H1 (cell line): ENCODE results near the gene CRADD. TPM values are rescaled to one million over a fixed set of nuclear protein-coding genes. Genes with fewer than 3 reads are reported as not detected.

ENCODE experiments used
- KDM5A ChIP-seq: fragments of 200-600 bp; IDR thresholded peaks from 2 replicates; pipeline ENCODE4 v1.7.1; 2012; ENCODE audit warnings: mild to moderate bottlenecking, low read length, inconsistent platforms, mixed read lengths
- polyA plus RNA-seq, 7 experiments: library from polyadenylated mRNA; depleted of rRNA in 3 of 7; stranded (reverse) in 5 of 7; unstranded in 2 of 7; fragments of >200 nt in 5 of 7; fragments of 200-250 nt in 2 of 7; gene quantifications; 1 replicate in 5 of 7; 2 replicates in 1 of 7; 4 replicates in 1 of 7; pipeline versions ENCODE4 v1.2.1 to v1.2.3, GENCODE V29; 2011 to 2013; ENCODE audit warnings: missing spikeins in 2 of 7, mixed read lengths in 2 of 7
- total RNA-seq: library from RNA; stranded (reverse); fragmentation: NEBNext Ultra II Directional; extraction: Animal tissue kit (Norgen Biotek cat#: 25700); gene quantifications from 2 replicates; pipeline ENCODE4 v1.2.1, GENCODE V29; 2021
- TF ChIP-seq, protein P1 (sequence below): IDR thresholded peaks from 2 replicates; pipeline ENCODE4 v1.6.1; 2011; ENCODE audit warnings: low read depth, mild to moderate bottlenecking, low read length; ENCODE audit not compliant: insufficient read depth

The CRADD gene
- total and polyA plus RNA-seq, 2 of the 8 experiments (the other 6 are each of a cell fraction or from before 2014, with no cell fraction given) = 8.1 to 15.4 TPM

DNA sequence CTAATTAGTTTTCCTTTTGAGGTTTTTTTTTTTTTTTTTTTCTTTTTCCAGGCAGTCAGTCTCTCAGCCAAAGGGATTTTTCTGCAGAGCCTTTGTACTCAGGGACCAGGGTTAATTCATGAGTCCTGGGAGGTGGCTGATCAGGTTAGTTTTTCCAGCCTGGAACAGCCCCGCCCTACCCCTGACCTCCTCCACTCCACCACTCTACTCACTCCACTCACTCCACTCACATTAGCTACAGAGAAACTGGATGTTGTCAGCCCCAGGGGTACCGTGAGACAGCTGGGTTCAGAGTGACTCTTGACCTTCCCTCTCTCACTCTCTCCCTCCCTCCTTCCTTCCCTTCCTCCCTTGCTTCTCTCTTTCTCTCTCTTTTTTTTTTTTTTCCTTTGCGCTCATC is 161.0 kb downstream of the CRADD start (continued):
- TF ChIP-seq, protein P1, sequence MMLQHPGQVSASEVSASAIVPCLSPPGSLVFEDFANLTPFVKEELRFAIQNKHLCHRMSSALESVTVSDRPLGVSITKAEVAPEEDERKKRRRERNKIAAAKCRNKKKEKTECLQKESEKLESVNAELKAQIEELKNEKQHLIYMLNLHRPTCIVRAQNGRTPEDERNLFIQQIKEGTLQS = no peak
- no peak for TF ChIP-seq KDM5A
